SIG-M5 treated with dmso at 0.1 percent for 504 hours (cell line): Measurements from ENCODE around the gene CEP55.

ENCODE experiments used
- DNase-seq: peaks from one replicate; lab custom pipeline; 2025; ENCODE audit not compliant: unreplicated experiment; lab: John Stamatoyannopoulos, UW

The CEP55 gene

DNA sequence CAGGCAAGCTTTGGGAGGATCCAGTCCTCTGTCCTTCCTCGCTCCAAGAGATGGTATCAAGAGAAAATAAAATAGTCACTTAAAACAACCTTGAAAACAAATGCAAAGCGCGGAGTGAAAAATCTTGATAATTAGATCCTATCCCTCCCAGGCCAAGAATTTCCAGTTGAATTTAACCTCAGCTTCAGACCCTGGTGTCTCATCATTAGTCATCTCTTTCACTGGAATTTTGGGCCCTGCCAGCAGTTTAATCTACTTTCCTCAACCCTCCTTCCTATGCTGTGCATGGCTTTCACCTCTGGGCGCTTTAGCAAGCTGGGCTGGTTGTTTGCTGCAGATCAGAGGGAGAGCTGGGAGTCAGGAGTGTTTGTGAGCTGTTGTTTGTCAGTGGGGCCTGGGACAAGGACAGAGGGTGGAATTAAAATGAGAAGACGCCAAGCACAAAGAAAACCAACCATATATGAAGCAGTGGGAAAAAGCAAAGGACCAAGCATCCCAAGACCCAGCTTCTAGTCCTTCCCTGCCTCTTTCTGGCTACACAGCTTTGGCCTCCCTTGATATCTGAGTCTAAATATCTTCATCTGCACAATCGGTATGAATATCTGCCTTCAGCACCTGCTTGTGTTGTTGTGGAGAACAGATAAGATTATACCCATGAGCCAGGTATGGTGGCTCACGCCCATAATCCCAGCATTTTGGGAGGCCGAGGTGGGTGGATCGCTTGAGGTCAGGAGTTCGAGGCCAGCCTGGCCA is 27.8 kb upstream of the CEP55 start:
- peak; percentile 8 for DNase-seq

DNA sequence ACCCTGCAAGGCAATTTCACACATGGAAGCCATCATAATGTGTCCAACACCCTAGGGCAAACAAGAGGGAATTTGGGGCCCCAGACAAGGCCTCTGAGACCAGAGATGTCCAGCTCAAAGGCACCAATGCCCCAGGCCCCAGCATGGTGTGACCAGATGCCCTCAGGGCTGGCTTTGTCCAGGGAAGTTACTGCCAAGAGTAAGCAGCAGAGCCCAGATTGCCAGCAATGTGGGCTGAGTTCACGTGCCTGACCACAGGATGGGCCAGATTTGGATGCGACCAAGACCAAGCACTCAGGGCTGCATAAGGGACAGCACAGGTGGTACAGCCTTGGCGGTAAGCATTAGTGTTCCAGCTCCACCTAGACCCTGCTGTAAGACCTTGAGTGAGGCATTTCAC is 27.0 kb upstream of the CEP55 start:
- DNase-seq, result no peak

DNA sequence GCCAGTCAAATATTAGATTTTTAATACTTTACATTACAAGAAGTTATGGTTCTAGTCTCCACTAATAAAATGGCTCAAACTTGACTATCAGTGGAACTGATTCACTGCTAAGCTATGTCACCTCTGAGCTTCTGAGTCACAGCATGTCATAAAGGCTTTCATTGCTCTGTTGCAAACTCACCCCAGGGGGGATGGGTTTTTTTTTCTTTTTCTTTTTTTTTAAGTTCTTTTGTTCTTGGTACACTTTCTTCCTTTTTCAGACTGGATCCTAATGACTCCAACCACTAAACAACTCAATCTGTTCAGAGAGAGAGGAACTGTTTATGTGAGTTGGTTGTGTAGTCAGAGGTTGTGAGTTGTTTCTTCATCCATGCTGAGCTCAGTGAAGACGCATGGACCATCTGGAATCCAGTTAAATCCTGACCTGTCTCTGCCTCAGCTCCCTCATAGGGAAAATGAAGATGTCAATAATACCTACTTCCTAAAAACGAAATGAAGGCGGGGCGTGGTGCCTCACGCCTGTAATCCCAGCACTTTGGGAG is 25.2 kb upstream of the CEP55 start:
- peak; percentile 64 for DNase-seq

DNA sequence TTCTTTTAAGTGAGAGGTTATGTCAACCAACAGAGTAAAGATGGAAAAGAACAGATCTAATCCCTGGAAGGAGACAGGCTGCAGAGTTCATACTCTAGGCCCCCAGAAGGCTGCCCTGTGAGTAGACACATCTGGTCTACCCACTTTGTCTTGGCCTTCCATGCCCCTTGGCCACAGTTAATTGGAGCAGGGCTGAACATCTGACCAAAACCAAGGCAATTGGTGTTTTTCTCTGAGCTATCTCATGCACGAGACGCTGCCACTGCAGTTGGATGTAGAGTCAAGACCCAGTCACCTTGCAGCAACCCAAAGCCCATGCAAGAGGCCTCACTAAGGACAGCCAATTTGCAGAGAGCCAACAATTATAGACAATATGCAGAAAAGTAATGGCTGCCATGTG is 23.3 kb upstream of the CEP55 start:
- DNase-seq, result no peak

DNA sequence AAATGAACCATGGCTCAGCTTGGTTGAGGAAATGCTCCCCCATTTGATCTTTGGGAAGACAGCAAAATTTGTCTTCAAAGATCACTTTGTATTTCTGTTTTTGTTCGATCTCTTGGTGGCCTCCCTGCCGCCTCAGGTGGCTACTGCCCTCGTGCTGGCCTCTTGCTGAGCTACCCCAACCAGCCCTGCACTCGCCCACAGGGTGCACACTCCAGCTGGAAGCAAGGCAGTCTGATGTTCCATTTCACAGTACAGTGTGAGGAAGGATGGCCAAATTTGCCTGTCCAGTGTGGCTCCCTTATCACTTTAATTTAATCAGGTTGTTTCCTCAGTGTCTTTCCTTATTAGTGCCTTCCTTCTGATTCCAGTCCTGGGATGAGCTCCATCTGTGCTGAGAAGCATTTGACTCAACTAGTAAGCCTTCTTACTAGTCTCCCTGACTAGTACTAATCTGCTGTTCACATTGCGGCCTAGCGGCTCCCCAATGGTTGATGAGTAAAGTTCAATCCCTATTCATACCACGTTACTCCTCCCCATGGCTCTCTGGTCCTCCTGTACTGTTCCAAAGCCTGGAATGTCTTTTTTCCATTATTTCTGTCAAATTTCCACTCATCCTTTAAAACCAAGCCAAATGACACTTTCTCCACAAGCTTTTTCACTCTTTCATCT is 22.5 kb upstream of the CEP55 start:
- DNase-seq, result no peak

DNA sequence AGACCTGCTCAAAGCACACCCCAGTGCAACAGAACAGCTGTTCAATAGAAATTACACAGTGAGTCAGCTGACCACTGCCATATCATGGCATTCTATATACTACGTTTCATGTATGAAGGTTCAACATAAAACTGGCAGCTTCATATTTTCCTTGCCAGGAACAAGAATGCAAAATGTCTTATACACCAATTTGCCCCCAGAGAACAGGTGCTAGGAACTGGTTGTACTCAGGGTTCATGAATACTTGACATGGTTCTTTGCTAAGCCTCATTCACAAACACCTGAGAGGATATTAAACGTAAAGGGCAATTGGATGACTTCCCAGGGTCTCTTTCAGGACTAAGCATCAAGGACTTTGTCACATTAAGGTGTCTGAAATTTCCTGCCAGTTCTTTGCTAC is 21.2 kb upstream of the CEP55 start:
- no peak for DNase-seq

DNA sequence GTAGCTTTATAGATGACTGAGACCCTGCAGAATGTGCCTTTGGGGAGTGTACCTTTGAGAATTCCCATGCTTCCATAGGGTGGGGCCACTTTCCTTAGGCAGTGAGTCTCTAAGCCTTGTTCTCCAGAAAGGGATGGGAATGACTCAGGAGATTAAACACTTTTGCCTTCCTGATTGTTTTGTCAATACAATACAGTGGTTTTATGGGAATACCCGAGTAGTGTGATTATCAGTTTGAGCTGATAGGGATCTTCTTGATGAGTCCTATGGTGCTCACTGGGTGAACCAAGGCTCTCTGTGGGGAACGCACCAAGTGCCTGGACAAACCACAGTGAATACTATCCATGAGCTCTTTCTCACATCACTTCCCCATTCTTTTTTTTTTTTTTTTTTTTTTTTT is 20.5 kb upstream of the CEP55 start:
- DNase-seq, result peak; percentile 8

DNA sequence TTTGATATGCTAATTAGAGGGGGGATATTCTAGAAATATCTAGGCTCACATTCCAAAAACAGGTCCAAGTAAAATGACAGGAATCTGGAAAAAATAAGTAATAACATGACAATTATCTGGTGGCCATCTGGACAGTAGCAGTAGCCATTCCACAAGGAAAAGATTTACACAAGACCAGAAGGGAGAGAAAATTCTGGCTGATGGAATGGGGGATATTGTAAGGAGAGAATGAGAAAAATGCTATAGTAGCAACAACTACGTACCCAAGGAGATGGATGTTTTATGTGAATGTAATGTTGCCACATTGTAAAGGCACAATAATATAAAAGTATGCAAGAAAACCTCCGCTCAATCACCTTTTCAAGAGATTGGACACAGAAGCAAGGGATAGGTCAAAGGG is 19.7 kb upstream of the CEP55 start:
- no peak for DNase-seq

DNA sequence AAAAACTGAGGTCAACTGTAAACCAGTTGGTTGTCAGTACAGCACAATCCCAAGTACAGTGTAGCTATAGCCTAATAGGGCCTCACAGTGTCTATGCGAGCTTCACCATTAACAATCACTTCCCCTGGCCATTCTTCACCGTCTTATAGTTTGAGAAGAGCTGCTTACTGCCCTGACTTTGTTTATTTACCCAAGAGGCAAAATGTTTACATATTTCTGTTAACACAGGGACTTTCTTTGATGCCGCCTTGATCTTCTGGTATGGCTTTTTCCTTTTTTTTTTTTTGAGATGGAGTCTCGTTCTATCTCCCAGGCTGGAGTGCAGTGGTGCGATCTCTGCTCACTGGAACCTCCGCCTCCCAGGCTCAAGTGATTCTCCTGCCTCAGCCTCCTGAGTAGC is 17.5 kb upstream of the CEP55 start:
- no peak for DNase-seq

DNA sequence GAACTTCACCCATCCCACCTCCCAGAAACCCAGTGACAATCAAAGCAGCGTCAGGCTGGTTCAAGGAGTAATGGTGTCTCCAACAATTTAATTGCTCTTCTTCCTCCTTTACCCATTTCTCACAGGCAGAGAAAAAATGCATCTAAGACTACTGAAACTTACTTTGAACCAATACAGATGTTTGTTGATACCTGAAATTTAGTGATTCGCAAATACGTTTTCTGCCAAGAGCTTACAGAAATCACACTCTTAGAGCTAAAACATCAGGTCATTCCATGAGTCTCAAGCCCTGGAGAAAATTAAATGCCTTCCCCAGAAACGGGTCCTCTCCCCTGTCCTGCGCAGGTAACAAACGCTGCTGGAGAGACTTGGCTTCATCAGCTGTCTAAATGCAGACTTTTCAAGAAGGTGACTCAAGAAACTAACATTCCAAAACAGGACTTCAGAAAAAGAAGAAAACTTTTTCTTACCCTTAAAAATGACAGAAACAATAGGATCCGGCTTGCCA is 14.7 kb upstream of the CEP55 start:
- no peak for DNase-seq

DNA sequence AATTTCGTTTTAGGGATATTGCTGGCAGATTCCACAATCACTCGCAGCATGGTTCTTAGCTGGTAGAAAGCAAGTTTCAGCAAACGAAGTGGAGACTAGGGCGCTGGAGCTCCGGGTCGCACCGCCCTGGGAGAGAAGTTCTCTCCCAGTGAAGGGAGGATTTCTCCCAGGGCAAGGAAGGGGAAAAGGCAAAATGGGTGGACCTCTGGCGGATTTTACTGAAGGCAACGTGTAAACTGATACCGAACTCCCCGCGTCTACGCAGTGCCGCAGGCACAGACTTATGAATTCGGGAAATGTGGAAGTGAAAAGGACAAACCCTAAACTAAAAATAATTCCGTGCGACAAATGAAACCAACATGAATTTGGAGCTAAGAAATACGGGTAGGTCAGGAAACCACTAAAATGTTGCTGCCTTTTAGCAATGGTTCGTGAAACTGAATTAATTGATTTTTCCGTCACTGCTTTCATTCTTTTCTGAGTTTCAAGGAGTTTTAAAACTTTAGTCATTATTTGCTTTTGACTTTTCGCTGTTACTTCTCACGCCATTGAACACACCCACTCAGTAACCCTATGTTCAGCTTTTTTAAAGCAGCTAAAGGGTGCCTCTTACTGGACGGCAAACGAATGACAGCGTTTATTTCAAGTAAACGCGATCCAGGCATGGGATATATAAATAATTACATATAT is 14.1 kb upstream of the CEP55 start, which contains the start of gene MYOF:
MYOF (minus strand) TSS at position 190 of the 690 bp plus-strand sequence; CDS start at position 50, 140 bp downstream.
- peak; percentile 81 for DNase-seq

DNA sequence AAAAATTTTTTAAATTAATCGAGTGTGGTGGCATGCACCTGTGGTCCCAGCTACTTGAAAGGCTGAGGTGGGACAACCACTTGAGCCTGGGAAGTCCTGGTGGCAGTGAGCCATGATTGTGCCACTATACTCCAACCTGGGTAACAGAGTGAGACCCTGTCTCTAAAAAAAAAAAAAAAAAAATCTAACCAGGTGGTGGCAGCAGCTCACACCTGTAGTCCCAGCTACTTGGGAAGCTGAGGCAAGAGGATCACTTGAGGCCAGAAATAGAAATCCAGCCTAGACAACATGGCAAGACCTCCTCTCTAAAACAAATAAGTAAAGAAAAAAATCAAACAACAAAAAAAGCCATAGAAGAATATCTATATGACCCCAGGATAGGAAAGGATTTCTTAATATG is 10.7 kb upstream of the CEP55 start:
- no peak for DNase-seq

DNA sequence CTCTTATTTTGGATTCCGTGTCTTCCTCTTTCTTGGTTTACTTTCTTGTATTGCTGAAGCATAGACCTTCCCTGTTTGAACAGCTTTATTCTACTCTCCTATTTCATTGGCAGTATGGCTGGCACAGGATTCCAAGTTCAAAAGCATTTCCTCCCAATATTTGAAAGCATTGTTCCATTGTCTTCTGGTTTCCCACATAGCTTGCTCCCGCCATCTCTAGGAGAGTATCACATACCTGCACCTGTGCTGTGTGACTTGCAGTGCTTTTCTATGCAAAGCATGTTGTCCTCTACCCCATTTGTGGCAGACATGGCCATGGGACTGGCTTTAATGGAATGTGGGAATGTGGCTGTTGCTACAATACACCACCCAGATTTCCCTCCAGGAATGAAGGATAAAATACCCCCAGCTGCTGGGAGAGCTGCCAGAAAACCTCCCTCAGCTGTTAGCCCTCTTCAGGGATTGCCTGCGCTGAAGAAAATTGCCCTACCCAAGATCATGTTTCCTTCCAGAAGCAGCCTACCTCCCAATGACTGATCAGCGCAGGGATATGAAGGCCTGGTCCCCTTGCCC is 7.4 kb upstream of the CEP55 start:
- no peak for DNase-seq

DNA sequence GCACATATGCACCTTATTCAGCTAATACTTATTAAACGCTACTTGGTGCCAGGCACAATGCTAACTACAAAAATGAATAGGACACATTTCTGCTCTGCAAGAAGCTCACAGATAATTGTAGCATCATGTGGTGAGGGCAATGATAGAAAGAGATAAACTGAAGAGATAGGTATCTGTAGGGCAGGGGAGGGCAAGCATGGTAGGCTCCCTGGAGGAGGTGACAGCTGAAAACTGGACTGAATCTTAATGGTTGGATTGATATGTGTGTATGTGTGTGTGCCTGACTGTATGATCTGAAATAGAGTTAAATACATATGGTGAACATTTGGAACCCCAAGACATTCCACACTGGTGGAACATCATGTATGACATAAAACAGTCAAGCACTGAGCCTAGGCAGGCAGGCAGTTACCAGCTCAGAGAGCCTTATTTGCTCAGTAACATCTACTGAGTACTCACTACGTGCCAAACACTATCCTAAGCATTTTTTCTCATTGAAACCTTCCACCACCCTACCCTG is 4.8 kb upstream of the CEP55 start:
- DNase-seq, result no peak

DNA sequence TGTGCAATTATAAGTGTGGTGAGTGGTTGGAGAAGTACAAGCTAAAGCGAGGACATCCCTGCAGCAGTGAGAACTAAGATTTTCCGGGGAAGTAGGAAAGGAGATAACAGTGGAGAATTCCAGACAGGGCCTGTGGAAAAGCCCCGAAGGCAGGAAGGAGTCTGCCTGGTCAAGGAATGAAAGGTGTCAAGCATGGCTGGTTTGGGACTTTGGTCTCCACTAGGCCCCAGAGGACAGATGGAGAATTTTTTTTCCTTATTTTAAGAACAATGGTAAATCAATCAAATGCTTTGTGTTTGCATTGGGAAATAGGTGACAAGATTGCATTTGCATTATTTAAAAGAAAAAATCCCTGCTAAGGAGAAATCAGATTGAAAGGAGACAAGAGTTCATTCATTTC is 3.2 kb upstream of the CEP55 start:
- no peak for DNase-seq

DNA sequence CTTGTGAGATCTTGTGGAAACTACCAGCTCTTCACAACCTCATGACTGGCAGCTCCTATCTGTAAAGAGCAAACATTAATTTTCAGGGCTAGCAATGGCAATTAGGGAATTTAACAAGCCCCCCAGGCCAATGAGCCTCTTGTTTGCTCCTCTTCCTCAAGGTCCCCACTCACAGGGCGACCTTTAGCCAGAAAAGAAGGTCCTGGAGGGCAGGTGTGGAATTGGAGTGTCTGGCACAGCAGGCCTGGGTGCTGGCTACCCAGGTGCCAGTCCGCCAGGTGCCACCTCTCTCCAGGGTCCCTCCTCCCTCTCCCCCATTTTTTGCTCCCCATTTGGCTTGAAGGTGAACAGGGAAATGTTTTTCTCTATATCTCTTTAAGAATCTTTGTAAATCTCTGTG is 1.9 kb upstream of the CEP55 start:
- no peak for DNase-seq

DNA sequence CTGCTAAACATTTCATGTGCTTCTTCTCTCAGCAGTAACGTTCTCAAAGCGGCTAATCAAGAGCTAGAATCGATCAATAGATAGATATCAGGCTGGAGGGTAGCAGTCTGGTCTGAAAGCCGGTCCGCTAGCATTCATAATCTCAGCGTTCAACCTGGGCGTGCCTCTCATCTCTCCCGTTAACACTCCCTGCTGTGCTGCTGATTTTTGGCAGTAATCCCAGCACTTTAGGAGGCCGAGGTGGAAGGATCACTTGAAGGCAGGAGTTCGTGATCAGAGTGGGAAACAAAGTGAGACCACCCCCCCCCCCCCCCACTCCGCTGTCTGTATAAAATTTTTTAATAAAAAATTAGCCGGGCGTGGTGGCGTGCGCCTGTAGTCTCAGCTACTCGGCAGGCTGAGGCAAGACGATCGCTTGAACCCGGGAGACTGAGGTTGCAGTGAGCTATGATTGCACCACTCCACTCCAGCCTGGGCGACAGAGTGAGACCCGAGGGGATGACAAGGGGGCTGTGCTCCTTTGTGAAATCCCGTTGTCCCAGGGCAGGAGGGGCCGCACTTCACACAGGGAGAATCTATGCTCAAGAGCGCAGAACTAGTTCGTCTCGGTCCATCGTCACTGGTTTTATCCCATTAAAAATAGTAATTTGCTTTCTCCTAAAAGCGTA is 624 bp upstream of the CEP55 start:
- DNase-seq, result peak; percentile 53

DNA sequence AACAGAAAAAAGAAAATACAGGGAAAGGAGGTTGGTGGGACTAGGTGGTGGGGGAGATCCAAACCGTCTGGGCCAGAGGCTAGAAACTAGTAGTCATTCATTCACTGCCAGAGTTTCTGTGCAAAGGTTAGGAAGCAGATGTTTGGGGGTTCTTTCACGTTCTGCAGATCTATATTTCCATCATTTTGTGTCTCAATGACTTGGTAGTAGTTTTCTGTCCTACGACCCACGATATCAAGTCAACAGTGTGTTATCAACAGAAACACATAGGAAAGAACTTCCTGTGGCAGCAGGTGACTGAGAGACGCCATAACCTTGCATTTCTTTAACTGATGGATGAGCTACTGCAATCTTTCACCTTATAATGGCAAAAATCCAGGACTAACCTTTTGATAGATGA is 1.8 kb downstream of the CEP55 start:
- DNase-seq, result no peak

DNA sequence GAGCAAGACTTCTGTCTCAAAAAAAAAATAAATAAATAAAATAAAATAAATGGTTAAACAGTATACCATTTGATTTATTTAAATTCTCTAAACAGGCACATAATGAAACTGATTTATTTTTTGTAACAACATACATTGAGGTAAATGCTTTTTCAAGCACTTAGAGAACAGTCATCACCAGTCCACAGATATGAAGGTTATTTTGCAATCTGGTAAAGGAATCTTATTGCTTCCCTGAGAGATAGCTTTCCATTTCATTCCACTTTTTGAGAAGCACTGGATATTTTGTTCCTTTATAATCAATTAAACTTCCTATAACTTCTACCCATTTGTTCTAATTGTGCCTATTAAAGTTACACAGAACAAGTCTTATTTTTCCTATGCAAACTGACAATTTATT is 5.2 kb downstream of the CEP55 start:
- no peak for DNase-seq

DNA sequence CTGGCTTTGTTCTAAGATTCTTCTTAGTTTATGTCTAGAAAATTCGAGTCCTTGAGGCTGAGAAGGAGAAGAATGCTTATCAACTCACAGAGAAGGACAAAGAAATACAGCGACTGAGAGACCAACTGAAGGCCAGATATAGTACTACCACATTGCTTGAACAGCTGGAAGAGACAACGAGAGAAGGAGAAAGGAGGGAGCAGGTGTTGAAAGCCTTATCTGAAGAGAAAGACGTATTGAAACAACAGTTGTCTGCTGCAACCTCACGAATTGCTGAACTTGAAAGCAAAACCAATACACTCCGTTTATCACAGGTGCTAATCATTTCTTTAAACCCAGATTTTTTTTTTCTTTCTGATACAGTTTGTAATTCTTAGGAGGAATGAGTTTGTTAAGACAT is 6.7 kb downstream of the CEP55 start:
- DNase-seq, result no peak

DNA sequence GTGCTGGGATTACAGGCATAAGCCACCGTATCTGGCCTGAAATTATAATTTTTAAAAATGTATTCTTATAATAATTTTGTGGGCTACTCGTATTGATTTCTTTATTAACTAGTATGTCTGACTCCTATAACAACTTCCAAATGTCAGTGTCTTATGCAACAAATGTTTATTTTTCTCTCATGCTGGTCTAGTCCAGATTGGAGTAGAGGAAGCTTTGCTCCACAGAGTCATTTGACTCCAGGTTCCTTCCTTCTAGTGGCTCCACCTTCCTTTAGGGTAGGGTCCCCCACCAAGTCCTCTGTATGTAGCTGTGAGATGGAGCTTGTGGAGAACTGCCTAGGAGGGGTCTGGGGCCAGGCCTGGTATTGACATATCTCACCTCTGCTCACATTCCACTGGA is 8.7 kb downstream of the CEP55 start:
- no peak for DNase-seq
